Measurements from ENCODE around the gene LRP1B. TPM values are rescaled to one million over a fixed set of nuclear protein-coding genes. Genes with fewer than 3 reads are reported as not detected.

Gene LRP1B
- total and polyA plus RNA-seq, 2 of the 8 experiments (the other 6 are each of a cell fraction or from before 2014, with no cell fraction given), result 0.03 TPM; not detected in 1

GRCh38 chr2:140242889-140243288, 1887.9 kb downstream of the LRP1B start:
- no peak overlapping the region for H3K27ac ChIP-seq (ENCODE audit: low read depth, low read length)
- H3K14ac ChIP-seq (ENCODE audit: insufficient read length), result no peak overlapping the region
- no peak overlapping the region for H3K56ac ChIP-seq (replicated peaks; ENCODE audit: insufficient read length, low read depth, low read length)
- no peak overlapping the region for H3K18ac ChIP-seq (ENCODE audit: extremely low read depth, low read length)
- no peak overlapping the region for H3K23ac ChIP-seq (ENCODE audit: insufficient read length)
- no peak overlapping the region for H2BK120ac ChIP-seq (replicated peaks; ENCODE audit: low read depth, low read length)
- no peak for TF ChIP-seq EP300 (IDR thresholded peaks at IDR 0.05; ENCODE audit: borderline replicate concordance in 1 of 2, low read depth in 2 of 2, low read length in 2 of 2)
- peak in 2 of 3 experiments; percentile 5 to 49; a peak in 2 of 4 replicates for TF ChIP-seq CTCF (IDR thresholded peaks at IDR 0.05; ENCODE audit: control extremely low read depth in 1 of 3, insufficient read depth in 1 of 3, low read depth in 1 of 3, low read length in 3 of 3)
- peak in 1 of 2 experiments; percentile 27; a peak in 1 of 4 replicates for TF ChIP-seq RAD21 (IDR thresholded peaks at IDR 0.05 in 1 of 2, conservative IDR thresholded peaks at IDR 0.05 in 1 of 2; ENCODE audit: low read depth in 2 of 2, low read length in 2 of 2)
- no peak overlapping the region for H3K9ac ChIP-seq (replicated peaks in 1 of 4; ENCODE audit: extremely low read depth in 1 of 4, low read depth in 3 of 4, low read length in 3 of 4)
- no peak overlapping the region for H3K4ac ChIP-seq (replicated peaks; ENCODE audit: insufficient read length, low read depth, low read length)
- H2AK5ac ChIP-seq (ENCODE audit: low read depth, low read length), result no peak overlapping the region
- H2BK15ac ChIP-seq (ENCODE audit: low read length), result no peak overlapping the region
- H3K79me2 ChIP-seq (ENCODE audit: control insufficient read depth in 1 of 2, insufficient read depth in 2 of 2, low read length in 2 of 2), result no peaks in the 10 kb centered on the region
- H3K36me3 ChIP-seq (ENCODE audit: control insufficient read depth in 2 of 4, insufficient read depth in 4 of 4, low read length in 3 of 4), result no peaks in the 10 kb centered on the region
- H3K4me2 ChIP-seq (ENCODE audit: insufficient read depth in 1 of 2, low read depth in 2 of 2, low read length in 2 of 2), result no peak overlapping the region
- H3K4me1 ChIP-seq (replicated peaks in 1 of 4; ENCODE audit: control insufficient read depth in 3 of 4, insufficient read depth in 4 of 4, low read length in 3 of 4), result no peaks in the 10 kb centered on the region
- no peak for DNase-seq (ENCODE audit: low read depth in 1 of 2, low spot score in 2 of 2)
- no peak overlapping the region for H2BK5ac ChIP-seq (ENCODE audit: low read depth, low read length)
- ChIA-PET CTCF (ENCODE audit: partially characterized antibody) (no interaction called here), POLR2A (ENCODE audit: partially characterized antibody) (no interaction called here)
- no peak overlapping the region for H4K5ac ChIP-seq (ENCODE audit: insufficient read length, low read depth, low read length)
- WGBS, 2 experiments (ENCODE audit: extremely low coverage in 1 of 2, insufficient coverage in 1 of 2, insufficient read length in 1 of 2, insufficient replicate concordance in 2 of 2, low coverage in 1 of 2, low lambda C conversion rate in 2 of 2, missing lambda C conversion rate in 1 of 2), result 91% methylated on average over 1 of the region's 1 CpG; no CpG with 5 or more reads in 1 of the 2 experiments
- no peaks in the 10 kb centered on the region for H3K9me3 ChIP-seq (ENCODE audit: insufficient read depth in 2 of 2, low read depth in 1 of 2, low read length in 1 of 2)
- no peak overlapping the region for H2BK20ac ChIP-seq (ENCODE audit: low read length)
- H3K79me1 ChIP-seq (ENCODE audit: low read depth, low read length), result no peaks in the 10 kb centered on the region
- no peak overlapping the region for H4K8ac ChIP-seq (ENCODE audit: extremely low read depth, insufficient read depth, low read length)
- H2BK12ac ChIP-seq (ENCODE audit: low read depth, low read length), result no peak overlapping the region
- no peak overlapping the region for H4K91ac ChIP-seq (replicated peaks; ENCODE audit: insufficient read length, low read length)
- H4K20me1 ChIP-seq (replicated peaks in 1 of 2; ENCODE audit: control insufficient read depth in 1 of 2, insufficient read depth in 2 of 2, low read length in 2 of 2), result no peaks in the 10 kb centered on the region
- no peaks in the 10 kb centered on the region for H3K23me2 ChIP-seq (ENCODE audit: low read depth, low read length)
- FAIRE-seq, result no peak
- peaks cover 0 to 1% (median 0%) of the 10 kb centered on the region in 4 experiments; a peak in 1 of 7 replicates for H3K27me3 ChIP-seq (replicated peaks in 1 of 4; ENCODE audit: control insufficient read depth in 3 of 4, extremely low read depth in 1 of 4, insufficient read depth in 3 of 4, low read length in 3 of 4)
- H3K4me3 ChIP-seq (ENCODE audit: extremely low read depth in 1 of 4, insufficient read depth in 2 of 4, low read depth in 3 of 4, low read length in 4 of 4), result no peak overlapping the region
- no peak overlapping the region for H2AFZ ChIP-seq (ENCODE audit: low read length)

Measured in H1 (cell line).